Lung (tissue), 12 donors: ENCODE measurements around the gene ZNF488. TPM values are rescaled to one million over a fixed set of nuclear protein-coding genes. Genes with fewer than 3 reads are reported as not detected.

Source experiments
- ATAC-seq: fragments of 200-7000 bp; cut with Tn5 transposase; one replicate; pipeline ENCODE4 v1.9.1; 2020; ENCODE audit warnings: moderate number of reproducible peaks; ENCODE audit not compliant: insufficient read depth, low FRiP score
- DNase-seq, 3 donors: peaks; one replicate each; pipeline ENCODE4 v3.0.0-alpha.2; 2013 to 2017
- H3K27ac ChIP-seq, 2 donors: one replicate each; pipeline ENCODE4 v1.5.1; 2013; ENCODE audit warnings: mild to moderate bottlenecking in 2 of 2, moderate library complexity in 2 of 2, control low read depth in 1 of 2, inconsistent platforms in 1 of 2, low read depth in 1 of 2, low read length in 1 of 2
- H3K27me3 ChIP-seq, 3 donors: one replicate each; pipeline ENCODE4 v1.5.1; 2013; ENCODE audit warnings: low read length in 2 of 3; ENCODE audit not compliant: control insufficient read depth in 3 of 3, insufficient read depth in 3 of 3
- H3K36me3 ChIP-seq, 4 donors: one replicate each; pipeline ENCODE4 v1.5.1; 2013; ENCODE audit warnings: low read length in 4 of 4, mild to moderate bottlenecking in 1 of 4, moderate library complexity in 1 of 4; ENCODE audit not compliant: control insufficient read depth in 4 of 4, insufficient read depth in 4 of 4
- H3K4me1 ChIP-seq, 5 donors: one replicate each; pipeline ENCODE4 v1.5.1; 2013; ENCODE audit warnings: low read length in 5 of 5, mild to moderate bottlenecking in 2 of 5, moderate library complexity in 1 of 5; ENCODE audit not compliant: control insufficient read depth in 5 of 5, insufficient read depth in 5 of 5
- H3K4me3 ChIP-seq: one replicate; pipeline ENCODE4 v1.5.1; 2013; ENCODE audit warnings: mild to moderate bottlenecking, control low read depth, moderate library complexity
- H3K9ac ChIP-seq, 2 donors: one replicate each; pipeline ENCODE4 v1.5.1; 2013; ENCODE audit warnings: low read length in 2 of 2, control low read depth in 1 of 2; ENCODE audit not compliant: insufficient read depth in 1 of 2
- H3K9me3 ChIP-seq, 4 donors: one replicate each; pipeline ENCODE4 v1.5.1; 2013; ENCODE audit warnings: low read length in 3 of 4, mild to moderate bottlenecking in 1 of 4, moderate library complexity in 1 of 4; ENCODE audit not compliant: control insufficient read depth in 4 of 4, insufficient read depth in 3 of 4
- CTCF ChIP-seq: IDR thresholded peaks from 2 replicates; pipeline ENCODE4 v1.5.1; 2012; ENCODE audit warnings: mild to moderate bottlenecking; ENCODE audit errors: control extremely low read depth, extremely low read depth
- WGBS, 2 donors: extraction: QIAGEN DNeasy Blood & Tissue Kit; methylation state at CpG; one replicate each; pipeline ENCODE4 v1.1.7; 2013; 5-methylcytosine and 5-hydroxymethylcytosine counted together
- polyA plus RNA-seq, 2 donors: library from polyadenylated mRNA; stranded (reverse); fragments of 200-250 nt; gene quantifications; one replicate each; pipeline ENCODE4 v1.2.1, GENCODE V29; 2013
- total RNA-seq, 2 donors: library from RNA; depleted of rRNA in 1 of 2; stranded (reverse); fragments of >200 nt in 1 of 2; gene quantifications; one replicate each; pipeline ENCODE4 v1.2.1, GENCODE V29; 2014 to 2021
- donor health status: control.
- donor health status: control.
- donor health status: Bipolar disorder and iron deficiency.
- donor health status: healthy.
- donor health status: DM: yes; HTN: yes; CAD: no.

Gene ZNF488
- total and polyA plus RNA-seq, 4 donors = 0.15 to 0.64 (median 0.42) TPM

- no peak for TF ChIP-seq CTCF
- H3K9ac ChIP-seq = no peak overlapping the region
- no peaks in the 10 kb centered on the region for H3K27me3 ChIP-seq
- H3K4me1 ChIP-seq = peaks cover 0 to 31% (median 4%) of the 10 kb centered on the region in 5 donors
- no peak overlapping the region for H3K4me3 ChIP-seq
- no peak overlapping the region for H3K27ac ChIP-seq
- WGBS, 2 donors = 55 to 86% methylated on average over 1 of the region's 1 CpG
- DNase-seq = no peak
- ATAC-seq = no peak
- peaks cover 0 to 2% (median 0%) of the 10 kb centered on the region in 4 donors for H3K9me3 ChIP-seq
- H3K36me3 ChIP-seq = no peaks in the 10 kb centered on the region
Measured at GRCh38 chr10:47323087-47323486, 61.0 kb downstream of the ZNF488 start.

- TF ChIP-seq CTCF = no peak
- Histone ChIP-seq H3K4me1 (peaks cover 0 to 31% (median 4%) of the 10 kb centered on the region in 5 donors), H3K9ac (no peak within 1 kb of the TSS), H3K27me3 (no peaks in the 10 kb centered on the region), H3K27ac (no peak within 1 kb of the TSS), H3K9me3 (peaks cover 0 to 2% (median 0%) of the 10 kb centered on the region in 4 donors), H3K4me3 (no peak within 1 kb of the TSS), H3K36me3 (no peaks in the 10 kb centered on the region)
- DNase-seq = no peak
- ATAC-seq = no peak
- 72 to 88% methylated on average over 35 of the region's 35 CpGs for WGBS, 2 donors
Measured at GRCh38 chr10:47322300-47323061, 61.6 kb downstream of the ZNF488 start, which contains the start of gene GDF2. Gene GDF2, plus strand, starts transcription at chr10:47322454. Its CDS starts 215 bp downstream, at chr10:47322669.

- 85 to 92% methylated on average over 8 of the region's 8 CpGs for WGBS, 2 donors
- H3K4me1 ChIP-seq = peaks cover 0 to 31% (median 4%) of the 10 kb centered on the region in 5 donors
- no peaks in the 10 kb centered on the region for H3K36me3 ChIP-seq
- ATAC-seq = no peak
- no peaks in the 10 kb centered on the region for H3K27me3 ChIP-seq
- no peak overlapping the region for H3K27ac ChIP-seq
- peaks cover 0 to 2% (median 0%) of the 10 kb centered on the region in 4 donors for H3K9me3 ChIP-seq
- no peak for DNase-seq
- TF ChIP-seq CTCF = no peak
- no peak overlapping the region for H3K4me3 ChIP-seq
- H3K9ac ChIP-seq = no peak overlapping the region
Measured at GRCh38 chr10:47321521-47322195, 62.4 kb downstream of the ZNF488 start.
